Parathyroid adenoma (tissue), 2 donors: ENCODE measurements around the gene HLA-DMB.

Experiments
- H2AFZ ChIP-seq: fragments of 300-600 bp; sonication (generic); one replicate; pipeline ENCODE4 v1.7.0; 2017; ENCODE audit warnings: antibody characterized with exemption, mild to moderate bottlenecking
- H3K27ac ChIP-seq: fragments of 300-600 bp; sonication (generic); one replicate; pipeline ENCODE4 v1.7.0; 2017
- H3K27me3 ChIP-seq: fragments of 300-600 bp; sonication (generic); one replicate; pipeline ENCODE4 v1.7.0; 2017; ENCODE audit warnings: low read length; ENCODE audit not compliant: control insufficient read depth, insufficient read depth
- H3K36me3 ChIP-seq: fragments of 300-600 bp; sonication (generic); one replicate; pipeline ENCODE4 v1.7.0; 2017; ENCODE audit warnings: low read length; ENCODE audit not compliant: control insufficient read depth, insufficient read depth
- H3K4me1 ChIP-seq: fragments of 300-600 bp; sonication (generic); one replicate; pipeline ENCODE4 v1.7.0; 2017; ENCODE audit warnings: control low read depth
- H3K4me2 ChIP-seq: fragments of 300-600 bp; sonication (generic); one replicate; pipeline ENCODE4 v1.7.0; 2017; ENCODE audit warnings: low read length
- H3K4me3 ChIP-seq: fragments of 300-600 bp; sonication (generic); one replicate; pipeline ENCODE4 v1.7.0; 2017; ENCODE audit warnings: low read depth, low read length
- H3K79me2 ChIP-seq: fragments of 300-600 bp; sonication (generic); one replicate; pipeline ENCODE4 v1.7.0; 2017; ENCODE audit warnings: control low read depth
- H3K9ac ChIP-seq: fragments of 300-600 bp; sonication (generic); one replicate; pipeline ENCODE4 v1.7.0; 2017; ENCODE audit warnings: mild to moderate bottlenecking
- H3K9me3 ChIP-seq: fragments of 300-600 bp; sonication (generic); one replicate; pipeline ENCODE4 v1.7.0; 2017; ENCODE audit warnings: low read length; ENCODE audit not compliant: control insufficient read depth
- CTCF ChIP-seq: fragments of 300-600 bp; sonication (generic); IDR thresholded peaks from one replicate; pipeline ENCODE4 v1.7.0; 2017; ENCODE audit warnings: antibody characterized with exemption, mild to moderate bottlenecking
- donor health status: primary hyperparathyroidism.

Gene HLA-DMB

GRCh38 chr6:32975886-32976285 lies 35.1 kb upstream of the HLA-DMB start:
- H3K4me2 ChIP-seq, result no peak overlapping the region
- no peaks in the 10 kb centered on the region for H3K27me3 ChIP-seq
- no peak overlapping the region for H2AFZ ChIP-seq
- no peak for TF ChIP-seq CTCF
- no peaks in the 10 kb centered on the region for H3K36me3 ChIP-seq
- peaks cover 15% of the 10 kb centered on the region for H3K4me1 ChIP-seq
- peaks cover 35% of the 10 kb centered on the region for H3K79me2 ChIP-seq
- H3K4me3 ChIP-seq, result no peak overlapping the region
- H3K9ac ChIP-seq, result no peak overlapping the region
- H3K9me3 ChIP-seq, result no peaks in the 10 kb centered on the region
- H3K27ac ChIP-seq, result no peak overlapping the region

- H3K79me2 ChIP-seq, result peaks cover 35% of the 10 kb centered on the region
- peak overlapping the region; percentile 100 for H3K4me2 ChIP-seq
- TF ChIP-seq CTCF, result no peak
- H3K9me3 ChIP-seq, result no peaks in the 10 kb centered on the region
- H3K36me3 ChIP-seq, result no peaks in the 10 kb centered on the region
- H3K4me1 ChIP-seq, result peaks cover 15% of the 10 kb centered on the region
- H3K27me3 ChIP-seq, result no peaks in the 10 kb centered on the region
- H3K4me3 ChIP-seq, result peak overlapping the region; percentile 99
- no peak overlapping the region for H3K27ac ChIP-seq
- H3K9ac ChIP-seq, result peak overlapping the region; percentile 39
- no peak overlapping the region for H2AFZ ChIP-seq
These were observed 33.9 kb upstream of the HLA-DMB start for GRCh38 chr6:32974541-32975308.

GRCh38 chr6:32974016-32974333 lies 33.1 kb upstream of the HLA-DMB start:
- H3K4me3 ChIP-seq, result peak overlapping the region; percentile 99
- peaks cover 15% of the 10 kb centered on the region for H3K4me1 ChIP-seq
- no peak overlapping the region for H2AFZ ChIP-seq
- peaks cover 36% of the 10 kb centered on the region for H3K79me2 ChIP-seq
- H3K4me2 ChIP-seq, result peak overlapping the region; percentile 100
- H3K9me3 ChIP-seq, result no peaks in the 10 kb centered on the region
- H3K27ac ChIP-seq, result peak overlapping the region; percentile 97
- no peaks in the 10 kb centered on the region for H3K36me3 ChIP-seq
- TF ChIP-seq CTCF, result no peak
- H3K9ac ChIP-seq, result no peak overlapping the region
- no peaks in the 10 kb centered on the region for H3K27me3 ChIP-seq

- Histone ChIP-seq H3K79me2 (peaks cover 38% of the 10 kb centered on the region), H3K4me1 (peaks cover 15% of the 10 kb centered on the region), H3K36me3 (no peaks in the 10 kb centered on the region), H2AFZ (no peak overlapping the region), H3K9me3 (no peaks in the 10 kb centered on the region), H3K4me2 (peak overlapping the region; percentile 100), H3K9ac (peak overlapping the region; percentile 51), H3K27me3 (no peaks in the 10 kb centered on the region), H3K4me3 (peak overlapping the region; percentile 99), H3K27ac (peak overlapping the region; percentile 97)
- no peak for TF ChIP-seq CTCF
These were observed 32.6 kb upstream of the HLA-DMB start for GRCh38 chr6:32973144-32974015.
